Activated T-cell treated with anti-CD3 and anti-CD28 coated beads, Interleukin-2, amount 50 U/mL, for 24 hours (primary cell): ENCODE data around the gene JAKMIP3.

Experiments used
- DNase-seq: peaks from one replicate; pipeline ENCODE4 v3.0.0-alpha.2; 2020
- H3K27ac Mint-ChIP-seq: 2 replicates; pipeline ENCODE4 v1.8.0; 2020; ENCODE audit warnings: mild to moderate bottlenecking, mixed read lengths
- H3K27me3 Mint-ChIP-seq: 2 replicates; pipeline ENCODE4 v1.8.0; 2020; ENCODE audit warnings: mixed read lengths
- H3K36me3 Mint-ChIP-seq: 2 replicates; pipeline ENCODE4 v1.8.0; 2020; ENCODE audit warnings: low read depth, mixed read lengths
- H3K4me1 Mint-ChIP-seq: 2 replicates; pipeline ENCODE4 v1.8.0; 2020; ENCODE audit warnings: low read depth, mixed read lengths
- H3K4me3 Mint-ChIP-seq: 2 replicates; pipeline ENCODE4 v1.8.0; 2020; ENCODE audit warnings: mild to moderate bottlenecking, moderate library complexity, mixed read lengths
- H3K9me3 Mint-ChIP-seq: 2 replicates; pipeline ENCODE4 v1.8.0; 2020; ENCODE audit warnings: mixed read lengths

JAKMIP3 gene

GRCh38 chr10:132095403-132096113, 29.8 kb downstream of the JAKMIP3 start:
- Mint-ChIP-seq H3K27me3 (peaks cover 77% of the 10 kb centered on the region), H3K4me1 (peaks cover 3% of the 10 kb centered on the region), H3K4me3 (no peak overlapping the region), H3K36me3 (no peaks in the 10 kb centered on the region), H3K9me3 (no peaks in the 10 kb centered on the region), H3K27ac (no peak overlapping the region)
- no peak for DNase-seq

- Mint-ChIP-seq H3K4me1 (peaks cover 3% of the 10 kb centered on the region), H3K27me3 (peaks cover 77% of the 10 kb centered on the region), H3K36me3 (no peaks in the 10 kb centered on the region), H3K9me3 (no peaks in the 10 kb centered on the region), H3K27ac (no peak overlapping the region), H3K4me3 (no peak overlapping the region)
- DNase-seq, result no peak
Observed at GRCh38 chr10:132096223-132096622, 30.5 kb downstream of the JAKMIP3 start.

GRCh38 chr10:132096863-132097478, 31.2 kb downstream of the JAKMIP3 start:
- H3K27ac Mint-ChIP-seq, result no peak overlapping the region
- H3K27me3 Mint-ChIP-seq, result peaks cover 81% of the 10 kb centered on the region

GRCh38 chr10:132097609-132098377, 32.0 kb downstream of the JAKMIP3 start:
- Mint-ChIP-seq H3K36me3 (no peaks in the 10 kb centered on the region), H3K9me3 (no peaks in the 10 kb centered on the region), H3K27me3 (peaks cover 81% of the 10 kb centered on the region), H3K4me3 (no peak overlapping the region), H3K4me1 (peaks cover 3% of the 10 kb centered on the region), H3K27ac (no peak overlapping the region)
- DNase-seq, result no peak

More at GRCh38 chr10:132096863-132097478, 31.2 kb downstream of the JAKMIP3 start:
- no peaks in the 10 kb centered on the region for H3K9me3 Mint-ChIP-seq
- no peaks in the 10 kb centered on the region for H3K36me3 Mint-ChIP-seq
- H3K4me3 Mint-ChIP-seq, result no peak overlapping the region
- no peak for DNase-seq
- H3K4me1 Mint-ChIP-seq, result peaks cover 3% of the 10 kb centered on the region

GRCh38 chr10:132098539-132099388, 33.0 kb downstream of the JAKMIP3 start:
- H3K36me3 Mint-ChIP-seq, result no peaks in the 10 kb centered on the region
- H3K9me3 Mint-ChIP-seq, result no peaks in the 10 kb centered on the region
- H3K4me3 Mint-ChIP-seq, result no peak overlapping the region
- peaks cover 3% of the 10 kb centered on the region for H3K4me1 Mint-ChIP-seq
- H3K27ac Mint-ChIP-seq, result no peak overlapping the region
- DNase-seq, result no peak
- peaks cover 75% of the 10 kb centered on the region for H3K27me3 Mint-ChIP-seq

- Mint-ChIP-seq H3K36me3 (no peaks in the 10 kb centered on the region), H3K4me1 (peaks cover 3% of the 10 kb centered on the region), H3K4me3 (no peak overlapping the region), H3K9me3 (no peaks in the 10 kb centered on the region), H3K27ac (no peak overlapping the region), H3K27me3 (peaks cover 69% of the 10 kb centered on the region)
- no peak for DNase-seq
Observed at GRCh38 chr10:132099389-132100090, 33.8 kb downstream of the JAKMIP3 start.

- H3K4me1 Mint-ChIP-seq, result peaks cover 3% of the 10 kb centered on the region
- H3K36me3 Mint-ChIP-seq, result no peaks in the 10 kb centered on the region
- H3K9me3 Mint-ChIP-seq, result no peaks in the 10 kb centered on the region
- no peak overlapping the region for H3K27ac Mint-ChIP-seq
- H3K27me3 Mint-ChIP-seq, result peaks cover 63% of the 10 kb centered on the region
- DNase-seq, result no peak
- H3K4me3 Mint-ChIP-seq, result no peak overlapping the region
Observed at GRCh38 chr10:132100091-132100481, 34.3 kb downstream of the JAKMIP3 start.

- no peak overlapping the region for H3K4me3 Mint-ChIP-seq
- H3K4me1 Mint-ChIP-seq, result peaks cover 3% of the 10 kb centered on the region
- no peak for DNase-seq
- H3K9me3 Mint-ChIP-seq, result no peaks in the 10 kb centered on the region
- no peak overlapping the region for H3K27ac Mint-ChIP-seq
- no peaks in the 10 kb centered on the region for H3K36me3 Mint-ChIP-seq
- peaks cover 57% of the 10 kb centered on the region for H3K27me3 Mint-ChIP-seq
Observed at GRCh38 chr10:132100556-132101349, 35.0 kb downstream of the JAKMIP3 start.

GRCh38 chr10:132101529-132101928, 35.8 kb downstream of the JAKMIP3 start:
- Mint-ChIP-seq H3K4me3 (no peak overlapping the region), H3K27me3 (peaks cover 50% of the 10 kb centered on the region), H3K4me1 (no peaks in the 10 kb centered on the region), H3K27ac (no peak overlapping the region), H3K36me3 (no peaks in the 10 kb centered on the region), H3K9me3 (no peaks in the 10 kb centered on the region)
- DNase-seq, result no peak

GRCh38 chr10:132102071-132102716, 36.4 kb downstream of the JAKMIP3 start:
- Mint-ChIP-seq H3K4me1 (no peaks in the 10 kb centered on the region), H3K27ac (no peak overlapping the region), H3K27me3 (peaks cover 44% of the 10 kb centered on the region), H3K4me3 (no peak overlapping the region), H3K9me3 (no peaks in the 10 kb centered on the region), H3K36me3 (no peaks in the 10 kb centered on the region)
- DNase-seq, result no peak

GRCh38 chr10:132102717-132103110, 37.0 kb downstream of the JAKMIP3 start:
- Mint-ChIP-seq H3K9me3 (no peaks in the 10 kb centered on the region), H3K27ac (no peak overlapping the region), H3K36me3 (no peaks in the 10 kb centered on the region), H3K4me1 (no peaks in the 10 kb centered on the region), H3K27me3 (peaks cover 42% of the 10 kb centered on the region), H3K4me3 (no peak overlapping the region)
- no peak for DNase-seq

GRCh38 chr10:132103116-132103910, 37.6 kb downstream of the JAKMIP3 start:
- no peaks in the 10 kb centered on the region for H3K9me3 Mint-ChIP-seq
- no peaks in the 10 kb centered on the region for H3K4me1 Mint-ChIP-seq
- no peaks in the 10 kb centered on the region for H3K36me3 Mint-ChIP-seq
- no peak overlapping the region for H3K4me3 Mint-ChIP-seq
- H3K27ac Mint-ChIP-seq, result no peak overlapping the region
- DNase-seq, result no peak
- peaks cover 37% of the 10 kb centered on the region for H3K27me3 Mint-ChIP-seq
